Measurements from ENCODE around the gene CCDC178.

- TF ChIP-seq GATA2 (IDR thresholded peaks at IDR 0.05; ENCODE audit: low read depth, low read length) (no peak), GATA3 (IDR thresholded peaks at IDR 0.05; ENCODE audit: low read depth, low read length) (no peak)
Measured at GRCh38 chr18:33355756-33356155, 84.8 kb downstream of the CCDC178 start.

Measured in SH-SY5Y (cell line).